GM12878 (cell line): ENCODE measurements around the gene AAR2. TPM values are rescaled to one million over a fixed set of nuclear protein-coding genes. Genes with fewer than 3 reads are reported as not detected.
A peak's percentile ranks its signal among the peaks of the same experiment; 100 is the strongest.

Experiments used
- BMI1 ChIP-seq: fragments of 450-650 bp; IDR thresholded peaks from 2 replicates; pipeline ENCODE4 v1.6.1; 2016; ENCODE audit warnings: mild to moderate bottlenecking, moderate library complexity, borderline replicate concordance
- E4F1 ChIP-seq: fragments of 450-650 bp; IDR thresholded peaks from 2 replicates; pipeline ENCODE4 v1.6.1; 2018; ENCODE audit warnings: borderline replicate concordance, mild to moderate bottlenecking; ENCODE audit not compliant: partially characterized antibody
- RB1 ChIP-seq: fragments of 450-650 bp; formaldehyde crosslinking; IDR thresholded peaks from 2 replicates; pipeline ENCODE4 v1.6.1; 2017; ENCODE audit warnings: mild to moderate bottlenecking, borderline replicate concordance
- REST ChIP-seq: IDR thresholded peaks from 2 replicates; pipeline ENCODE4 v1.6.1; 2012; ENCODE audit warnings: mild to moderate bottlenecking, low read depth, low read length
- SUPT20H ChIP-seq: IDR thresholded peaks from 2 replicates; pipeline ENCODE4 v1.6.1; 2011; ENCODE audit warnings: low read depth, mild to moderate bottlenecking, low read length, moderate library complexity, borderline replicate concordance; ENCODE audit not compliant: control insufficient read depth
- ZZZ3 ChIP-seq: IDR thresholded peaks from 2 replicates; pipeline ENCODE4 v1.6.1; 2011; ENCODE audit warnings: low read depth; ENCODE audit not compliant: control insufficient read depth, insufficient read length
- polyA plus RNA-seq, 11 experiments: library from polyadenylated mRNA; depleted of rRNA in 4 of 11; unstranded in 6 of 11; stranded (reverse) in 5 of 11; fragments of >200 nt; fragmentation: Nextera tagmentation in 4 of 11; fragmentation: Illumina TruSeq in 1 of 11; extraction: Ambion mirVana in 4 of 11; extraction: Trizol in 1 of 11; gene quantifications; 1 replicate in 1 of 11; 2 replicates in 10 of 11; pipeline versions ENCODE4 v1.2.1 to v1.2.3, GENCODE V29; 2011 to 2016; ENCODE audit warnings: inconsistent platforms in 2 of 11, missing spikeins in 2 of 11, low read depth in 1 of 11
- total RNA-seq, 4 experiments: library from RNA; depleted of rRNA in 3 of 4; stranded (reverse); fragments of >200 nt in 3 of 4; fragmentation: Illumina TruSeq in 1 of 4; extraction: Trizol in 1 of 4; gene quantifications; 2 replicates each; pipeline versions ENCODE4 v1.2.1 to v1.2.3, GENCODE V29; 2013 to 2021

Gene AAR2
- total and polyA plus RNA-seq, 10 of the 15 experiments (the other 5 are each of a cell fraction or from before 2014, with no cell fraction given): 6.5 to 41.7 (median 30.3) TPM

- TF ChIP-seq ZZZ3: peak; percentile 74
- no peak for TF ChIP-seq SUPT20H
- TF ChIP-seq E4F1: peak; percentile 39
- TF ChIP-seq REST: no peak; the same call in 1 of the 2 replicates
- TF ChIP-seq RB1: peak; percentile 82; the same call in 1 of the 2 replicates
- no peak for TF ChIP-seq BMI1
Measured at GRCh38 chr20:36235892-36236785, at the start of gene AAR2 (continued).
